ENCODE results near the gene OR2L13.

Gene OR2L13

GRCh38 chr1:248111157-248111556 is 16.2 kb downstream of the OR2L13 start:
- H3K9me3 ChIP-seq (ENCODE audit: control insufficient read depth, insufficient read depth, low read depth, low read length), result peaks cover 57% of the 10 kb centered on the region
- H3K27ac ChIP-seq (ENCODE audit: low read depth, low read length), result no peak overlapping the region
- no peak overlapping the region for H3K4me3 ChIP-seq (ENCODE audit: low read depth, low read length)

GRCh38 chr1:248114890-248115289 is 19.9 kb downstream of the OR2L13 start:
- Histone ChIP-seq H3K27ac (ENCODE audit: low read depth, low read length) (no peak overlapping the region), H3K4me1 (ENCODE audit: control insufficient read depth, insufficient read depth, low read length) (no peaks in the 10 kb centered on the region), H3K27me3 (ENCODE audit: control insufficient read depth, insufficient read depth, low read length) (no peaks in the 10 kb centered on the region), H3K4me3 (ENCODE audit: low read depth, low read length) (no peak overlapping the region), H3K9me3 (ENCODE audit: control insufficient read depth, insufficient read depth, low read depth, low read length) (peaks cover 43% of the 10 kb centered on the region), H3K36me3 (ENCODE audit: control insufficient read depth, insufficient read depth, low read length) (no peaks in the 10 kb centered on the region), H3K9ac (ENCODE audit: low read length) (no peak overlapping the region)

More at GRCh38 chr1:248111157-248111556, 16.2 kb downstream of the OR2L13 start:
- Histone ChIP-seq H3K9ac (ENCODE audit: low read length) (no peak overlapping the region), H3K27me3 (ENCODE audit: control insufficient read depth, insufficient read depth, low read length) (no peaks in the 10 kb centered on the region), H3K36me3 (ENCODE audit: control insufficient read depth, insufficient read depth, low read length) (no peaks in the 10 kb centered on the region), H3K4me1 (ENCODE audit: control insufficient read depth, insufficient read depth, low read length) (no peaks in the 10 kb centered on the region)

GRCh38 chr1:248127653-248128052 is 32.7 kb downstream of the OR2L13 start:
- Histone ChIP-seq H3K9me3 (ENCODE audit: control insufficient read depth, insufficient read depth, low read depth, low read length) (peaks cover 49% of the 10 kb centered on the region; the same call in 1 of the 2 replicates), H3K27me3 (ENCODE audit: control insufficient read depth, insufficient read depth, low read length) (no peaks in the 10 kb centered on the region), H3K4me1 (ENCODE audit: control insufficient read depth, insufficient read depth, low read length) (no peaks in the 10 kb centered on the region), H3K27ac (ENCODE audit: low read depth, low read length) (no peak overlapping the region), H3K9ac (ENCODE audit: low read length) (no peak overlapping the region), H3K4me3 (ENCODE audit: low read depth, low read length) (no peak overlapping the region), H3K36me3 (ENCODE audit: control insufficient read depth, insufficient read depth, low read length) (no peaks in the 10 kb centered on the region)

GRCh38 chr1:248136811-248137210 is 41.8 kb downstream of the OR2L13 start:
- H3K9ac ChIP-seq (ENCODE audit: low read length), result no peak overlapping the region

GRCh38 chr1:248140846-248141245 is 45.9 kb downstream of the OR2L13 start:
- no peaks in the 10 kb centered on the region for H3K4me1 ChIP-seq (ENCODE audit: control insufficient read depth, insufficient read depth, low read length)
- H3K9me3 ChIP-seq (ENCODE audit: control insufficient read depth, insufficient read depth, low read depth, low read length), result peaks cover 31% of the 10 kb centered on the region; the same call in 1 of the 2 replicates
- H3K9ac ChIP-seq (ENCODE audit: low read length), result no peak overlapping the region
- no peak overlapping the region for H3K27ac ChIP-seq (ENCODE audit: low read depth, low read length)
- H3K27me3 ChIP-seq (ENCODE audit: control insufficient read depth, insufficient read depth, low read length), result no peaks in the 10 kb centered on the region
- H3K36me3 ChIP-seq (ENCODE audit: control insufficient read depth, insufficient read depth, low read length), result no peaks in the 10 kb centered on the region
- H3K4me3 ChIP-seq (ENCODE audit: low read depth, low read length), result no peak overlapping the region

More at GRCh38 chr1:248136811-248137210, 41.8 kb downstream of the OR2L13 start:
- Histone ChIP-seq H3K27me3 (ENCODE audit: control insufficient read depth, insufficient read depth, low read length) (no peaks in the 10 kb centered on the region), H3K9me3 (ENCODE audit: control insufficient read depth, insufficient read depth, low read depth, low read length) (peaks cover 16% of the 10 kb centered on the region; the same call in 1 of the 2 replicates), H3K36me3 (ENCODE audit: control insufficient read depth, insufficient read depth, low read length) (no peaks in the 10 kb centered on the region), H3K27ac (ENCODE audit: low read depth, low read length) (no peak overlapping the region), H3K4me3 (ENCODE audit: low read depth, low read length) (no peak overlapping the region), H3K4me1 (ENCODE audit: control insufficient read depth, insufficient read depth, low read length) (no peaks in the 10 kb centered on the region)

- H3K4me3 ChIP-seq (ENCODE audit: low read depth, low read length), result no peak overlapping the region
- H3K36me3 ChIP-seq (ENCODE audit: control insufficient read depth, insufficient read depth, low read length), result no peaks in the 10 kb centered on the region
- H3K4me1 ChIP-seq (ENCODE audit: control insufficient read depth, insufficient read depth, low read length), result no peaks in the 10 kb centered on the region
- no peak overlapping the region for H3K27ac ChIP-seq (ENCODE audit: low read depth, low read length)
- H3K9ac ChIP-seq (ENCODE audit: low read length), result no peak overlapping the region
- H3K27me3 ChIP-seq (ENCODE audit: control insufficient read depth, insufficient read depth, low read length), result no peaks in the 10 kb centered on the region
- H3K9me3 ChIP-seq (ENCODE audit: control insufficient read depth, insufficient read depth, low read depth, low read length), result peaks cover 33% of the 10 kb centered on the region; the same call in 1 of the 2 replicates
Measured at GRCh38 chr1:248143311-248143710, 48.3 kb downstream of the OR2L13 start.

- no peaks in the 10 kb centered on the region for H3K36me3 ChIP-seq (ENCODE audit: control insufficient read depth, insufficient read depth, low read length)
- no peak within 1 kb of the TSS for H3K9ac ChIP-seq (ENCODE audit: low read length)
- peaks cover 31% of the 10 kb centered on the region; the same call in 1 of the 2 replicates for H3K9me3 ChIP-seq (ENCODE audit: control insufficient read depth, insufficient read depth, low read depth, low read length)
- no peak within 1 kb of the TSS for H3K27ac ChIP-seq (ENCODE audit: low read depth, low read length)
- no peak within 1 kb of the TSS for H3K4me3 ChIP-seq (ENCODE audit: low read depth, low read length)
- H3K27me3 ChIP-seq (ENCODE audit: control insufficient read depth, insufficient read depth, low read length), result no peaks in the 10 kb centered on the region
- H3K4me1 ChIP-seq (ENCODE audit: control insufficient read depth, insufficient read depth, low read length), result no peaks in the 10 kb centered on the region
Measured at GRCh38 chr1:248144513-248145198, 49.7 kb downstream of the OR2L13 start, which contains the start of gene OR2M5. Gene OR2M5 (plus strand): TSS chr1:248145148. CDS start chr1:248145148, 0 bp downstream.
